Measurements from ENCODE around the gene FRZB.

FRZB gene

GRCh38 chr2:182833084-182833854 lies 33.2 kb downstream of the FRZB start:
- no peak for DNase-seq

GRCh38 chr2:182831921-182832320 lies 34.5 kb downstream of the FRZB start:
- no peak for DNase-seq

- DNase-seq = no peak
Measured at GRCh38 chr2:182831101-182831500, 35.3 kb downstream of the FRZB start.

GRCh38 chr2:182827182-182827879 lies 39.1 kb downstream of the FRZB start:
- no peak for DNase-seq

- DNase-seq = no peak
Measured at GRCh38 chr2:182826496-182826895, 39.9 kb downstream of the FRZB start.

- no peak for DNase-seq
Measured at GRCh38 chr2:182826064-182826463, 40.4 kb downstream of the FRZB start.

GRCh38 chr2:182824767-182825158 lies 41.7 kb downstream of the FRZB start:
- DNase-seq = no peak

- DNase-seq = peak; percentile 21
Measured at GRCh38 chr2:182824056-182824766, 42.2 kb downstream of the FRZB start.

GRCh38 chr2:182822733-182823132 lies 43.7 kb downstream of the FRZB start:
- no peak for DNase-seq

GRCh38 chr2:182821182-182821581 lies 45.3 kb downstream of the FRZB start:
- no peak for DNase-seq

- no peak for DNase-seq
Measured at GRCh38 chr2:182819412-182819811, 47.0 kb downstream of the FRZB start.

GRCh38 chr2:182818925-182819324 lies 47.5 kb downstream of the FRZB start:
- peak; percentile 66 for DNase-seq

GRCh38 chr2:182818501-182818900 lies 47.9 kb downstream of the FRZB start:
- DNase-seq = no peak

- DNase-seq = no peak
Measured at GRCh38 chr2:182817558-182817957, 48.9 kb downstream of the FRZB start.

- DNase-seq = no peak
Measured at GRCh38 chr2:182816866-182817265, 49.6 kb downstream of the FRZB start.

GRCh38 chr2:182814804-182815203 lies 51.6 kb downstream of the FRZB start:
- DNase-seq = no peak

- DNase-seq = no peak
Measured at GRCh38 chr2:182814380-182814779, 52.1 kb downstream of the FRZB start.

- DNase-seq = no peak
Measured at GRCh38 chr2:182810087-182810486, 56.4 kb downstream of the FRZB start.

- DNase-seq = no peak
Measured at GRCh38 chr2:182807319-182807718, 59.1 kb downstream of the FRZB start.

- DNase-seq = no peak
Measured at GRCh38 chr2:182804128-182804527, 62.3 kb downstream of the FRZB start.

- DNase-seq = no peak
Measured at GRCh38 chr2:182798736-182799135, 67.7 kb downstream of the FRZB start.

GRCh38 chr2:182792441-182792840 lies 74.0 kb downstream of the FRZB start:
- DNase-seq = no peak

- DNase-seq = no peak
Measured at GRCh38 chr2:182784777-182785176, 81.7 kb downstream of the FRZB start.

Data from NCI-H1417 treated with DMSO at 0.1 percent for 48 hours (cell line).